Measurements from ENCODE around the gene NUDT7. TPM values are rescaled to one million over a fixed set of nuclear protein-coding genes. Genes with fewer than 3 reads are reported as not detected.
A peak's percentile ranks its signal among the peaks of the same experiment; 100 is the strongest.

Gene NUDT7
- total RNA-seq, 4 donors from 2014 or later = 7.3 to 17.2 (median 11.1) TPM

DNA sequence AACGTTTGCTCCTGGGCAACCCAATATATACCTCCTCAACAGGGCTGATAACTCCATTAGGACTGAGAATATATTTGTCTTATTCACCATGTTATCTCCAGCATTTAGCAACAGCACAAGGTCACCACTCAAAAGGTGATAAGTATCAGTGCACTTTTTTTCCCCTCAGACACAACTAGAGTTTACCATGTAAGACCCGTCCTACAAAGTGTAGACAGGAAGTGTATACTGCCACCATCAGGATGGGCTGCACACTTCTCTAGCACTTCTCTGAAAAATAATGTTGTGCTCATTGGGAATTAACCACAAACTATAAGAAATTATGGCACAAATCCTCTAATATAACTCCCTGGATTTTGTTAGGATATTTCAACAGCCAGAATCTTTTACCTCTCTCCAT is 60.4 kb downstream of the NUDT7 start:
- H3K36me3 ChIP-seq = no peaks in the 10 kb centered on the region
- peaks cover 40% of the 10 kb centered on the region for H3K27me3 ChIP-seq
- TF ChIP-seq EP300 (IDR thresholded peaks at IDR 0.05) (no peak), POLR2AphosphoS5 (IDR thresholded peaks at IDR 0.05) (no peak), POLR2A (IDR thresholded peaks at IDR 0.05) (no peak)
- TF ChIP-seq, protein P1, sequence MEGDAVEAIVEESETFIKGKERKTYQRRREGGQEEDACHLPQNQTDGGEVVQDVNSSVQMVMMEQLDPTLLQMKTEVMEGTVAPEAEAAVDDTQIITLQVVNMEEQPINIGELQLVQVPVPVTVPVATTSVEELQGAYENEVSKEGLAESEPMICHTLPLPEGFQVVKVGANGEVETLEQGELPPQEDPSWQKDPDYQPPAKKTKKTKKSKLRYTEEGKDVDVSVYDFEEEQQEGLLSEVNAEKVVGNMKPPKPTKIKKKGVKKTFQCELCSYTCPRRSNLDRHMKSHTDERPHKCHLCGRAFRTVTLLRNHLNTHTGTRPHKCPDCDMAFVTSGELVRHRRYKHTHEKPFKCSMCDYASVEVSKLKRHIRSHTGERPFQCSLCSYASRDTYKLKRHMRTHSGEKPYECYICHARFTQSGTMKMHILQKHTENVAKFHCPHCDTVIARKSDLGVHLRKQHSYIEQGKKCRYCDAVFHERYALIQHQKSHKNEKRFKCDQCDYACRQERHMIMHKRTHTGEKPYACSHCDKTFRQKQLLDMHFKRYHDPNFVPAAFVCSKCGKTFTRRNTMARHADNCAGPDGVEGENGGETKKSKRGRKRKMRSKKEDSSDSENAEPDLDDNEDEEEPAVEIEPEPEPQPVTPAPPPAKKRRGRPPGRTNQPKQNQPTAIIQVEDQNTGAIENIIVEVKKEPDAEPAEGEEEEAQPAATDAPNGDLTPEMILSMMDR (IDR thresholded peaks at IDR 0.05) = no peak
- no peaks in the 10 kb centered on the region for H3K9me3 ChIP-seq
- WGBS, 2 donors (ENCODE audit: low coverage in 1 of 2) = 27 to 33% methylated on average over 1 to 2 of the region's 2 CpGs
- H3K4me3 ChIP-seq = no peak overlapping the region
- no peak for ATAC-seq
- peaks cover 0 to under 1% (median 0%) of the 10 kb centered on the region in 3 donors for H3K4me1 ChIP-seq
- no peak overlapping the region for H3K27ac ChIP-seq

DNA sequence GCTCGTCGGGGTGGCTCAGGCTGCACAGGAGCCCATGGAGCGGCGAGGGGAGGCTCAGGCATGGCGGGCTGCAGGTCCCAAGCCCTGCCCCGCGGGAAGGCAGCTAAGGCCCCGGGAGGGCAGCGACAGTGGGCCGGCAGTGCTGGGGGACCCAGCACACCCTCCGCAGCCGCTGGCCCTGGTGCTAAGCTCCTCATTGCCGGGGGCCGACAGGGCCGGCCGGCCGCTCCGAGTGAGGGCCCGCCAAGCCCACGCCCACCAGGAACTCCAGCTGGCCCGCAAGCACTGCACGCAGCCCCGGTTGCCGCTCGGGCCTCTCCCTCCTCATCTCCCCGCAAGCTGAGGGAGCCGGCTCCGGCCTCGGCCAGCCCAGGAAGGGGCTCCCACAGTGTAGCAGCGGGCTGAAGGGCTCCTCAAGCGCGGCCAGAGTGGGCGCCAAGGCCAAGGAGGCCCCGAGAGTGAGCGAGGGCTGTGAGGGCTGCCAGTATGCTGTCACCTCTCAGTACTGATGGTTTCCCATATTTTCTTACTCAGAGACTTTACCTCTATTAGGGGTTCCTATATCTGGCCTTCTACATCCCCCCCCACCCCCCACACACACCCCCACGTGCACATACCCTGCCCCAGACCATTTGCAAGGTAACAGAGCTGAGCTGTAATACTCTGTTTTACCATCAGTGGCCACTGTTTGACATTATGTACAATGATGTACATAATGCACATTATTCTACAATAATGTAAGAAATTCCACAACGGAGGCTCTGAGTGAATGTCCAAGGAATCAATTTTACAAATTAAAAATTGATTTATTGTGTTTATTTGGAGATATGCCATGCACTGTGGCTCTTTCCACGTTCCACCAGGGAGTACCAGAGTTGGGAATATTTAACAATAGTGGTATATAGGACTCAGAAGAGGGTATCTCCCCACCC is 62.4 kb downstream of the NUDT7 start:
- WGBS, 2 donors (ENCODE audit: low coverage in 1 of 2) = 32 to 71% methylated on average over 3 to 5 of the region's 38 CpGs
- peaks cover 0 to 19% (median 4%) of the 10 kb centered on the region in 3 donors for H3K4me1 ChIP-seq
- peaks cover 60% of the 10 kb centered on the region for H3K27me3 ChIP-seq
- no peaks in the 10 kb centered on the region for H3K36me3 ChIP-seq
- TF ChIP-seq, protein P1 (IDR thresholded peaks at IDR 0.05) = peak in 1 of 4 experiments; percentile 14
- no peak for TF ChIP-seq POLR2A (IDR thresholded peaks at IDR 0.05)
- H3K27ac ChIP-seq = no peak overlapping the region
- no peak overlapping the region for H3K4me3 ChIP-seq
- no peak for ATAC-seq
- no peaks in the 10 kb centered on the region for H3K9me3 ChIP-seq

DNA sequence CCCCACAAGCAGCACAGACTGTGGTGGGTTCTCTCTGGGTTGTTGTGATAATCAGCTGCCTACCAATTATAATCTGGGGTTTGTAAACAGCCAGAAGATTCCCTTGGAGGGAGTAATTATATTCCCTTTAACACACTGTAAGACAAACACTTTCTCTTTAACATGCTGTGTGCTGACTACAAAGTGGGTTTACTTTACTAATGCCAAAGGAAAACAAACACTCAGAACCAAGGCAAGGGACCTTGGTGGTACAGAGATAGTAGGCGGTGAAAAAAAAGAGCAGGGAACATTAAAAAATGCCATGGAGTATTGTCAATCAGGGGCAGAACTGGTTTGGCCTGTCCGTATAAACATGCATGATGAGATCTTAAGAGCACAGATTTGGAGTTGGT is 63.1 kb downstream of the NUDT7 start:
- H3K27me3 ChIP-seq = peaks cover 67% of the 10 kb centered on the region
- no peak overlapping the region for H3K27ac ChIP-seq
- TF ChIP-seq EP300 (IDR thresholded peaks at IDR 0.05) = no peak
- TF ChIP-seq POLR2A (IDR thresholded peaks at IDR 0.05) = no peak
- no peak for TF ChIP-seq POLR2AphosphoS5 (IDR thresholded peaks at IDR 0.05)
- TF ChIP-seq, protein P1 (IDR thresholded peaks at IDR 0.05) = no peak
- peaks cover 0 to 19% (median 4%) of the 10 kb centered on the region in 3 donors for H3K4me1 ChIP-seq
- WGBS, 2 donors (ENCODE audit: low coverage in 1 of 2) = 89% methylated on average over 1 to 2 of the region's 2 CpGs
- ATAC-seq = no peak
- H3K4me3 ChIP-seq = no peak overlapping the region
- H3K9me3 ChIP-seq = no peaks in the 10 kb centered on the region
- H3K36me3 ChIP-seq = no peaks in the 10 kb centered on the region

DNA sequence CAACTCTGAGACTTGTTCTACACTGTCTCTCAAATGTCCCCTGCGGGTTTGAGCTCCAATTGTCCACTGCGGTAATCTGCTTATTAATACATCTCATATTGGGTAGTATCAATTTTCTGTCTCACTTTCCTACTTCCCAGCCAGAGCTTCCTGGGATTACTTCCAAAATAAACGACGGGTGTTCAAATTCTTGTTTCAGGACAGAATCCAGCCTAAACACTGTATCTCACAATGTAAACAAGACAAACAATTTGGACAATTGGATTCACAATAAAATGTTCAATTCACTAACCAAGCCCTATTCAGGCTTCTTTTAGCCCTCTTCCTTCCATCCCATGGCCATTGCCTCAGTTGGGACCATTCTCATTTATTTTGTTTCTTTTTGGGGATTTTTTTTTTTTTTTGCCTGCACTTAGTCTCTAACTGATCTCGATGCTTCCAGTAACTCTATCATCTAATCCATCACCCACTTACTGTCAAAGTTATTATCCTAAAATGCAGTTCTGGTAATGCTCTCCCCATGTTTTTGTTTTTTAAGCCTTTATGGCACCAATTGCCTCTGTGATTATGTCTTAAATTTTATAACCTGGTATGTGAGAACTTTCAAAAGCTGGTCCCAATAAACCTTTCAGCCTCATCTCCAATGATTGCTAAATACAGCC is 64.0 kb downstream of the NUDT7 start:
- H3K9me3 ChIP-seq = no peaks in the 10 kb centered on the region
- WGBS, 2 donors (ENCODE audit: low coverage in 1 of 2) = 55 to 57% methylated on average over 5 of the region's 5 CpGs
- no peak overlapping the region for H3K4me3 ChIP-seq
- peaks cover 0 to 19% (median 4%) of the 10 kb centered on the region in 3 donors for H3K4me1 ChIP-seq
- TF ChIP-seq POLR2AphosphoS5 (IDR thresholded peaks at IDR 0.05) (no peak), EP300 (IDR thresholded peaks at IDR 0.05) (no peak)
- TF ChIP-seq, protein P1 (IDR thresholded peaks at IDR 0.05) = no peak
- ATAC-seq = no peak
- H3K27ac ChIP-seq = no peak overlapping the region
- peaks cover 76% of the 10 kb centered on the region for H3K27me3 ChIP-seq
- no peaks in the 10 kb centered on the region for H3K36me3 ChIP-seq

All from gastroesophageal sphincter (tissue), 4 donors.